Calu3 (cell line): ENCODE measurements around the gene CARMIL1. TPM values are rescaled to one million over a fixed set of nuclear protein-coding genes. Genes with fewer than 3 reads are reported as not detected.
A peak's percentile ranks its signal among the peaks of the same experiment; 100 is the strongest.

Source experiments
- Bru-seq: library from RNA; stranded (reverse); fragments of 400-500 nt; gene quantifications from one replicate; lab custom pipeline; 2021; lab: Mats Ljungman, UMichigan
- BruChase-seq, 2 experiments: library from RNA; stranded (reverse); fragments of 400-500 nt; gene quantifications; one replicate each; lab custom pipeline; 2021; lab: Mats Ljungman, UMichigan
- BruUV-seq: library from RNA; stranded (reverse); fragments of 400-500 nt; replicated peaks from 2 replicates; lab custom pipeline; 2021; lab: Mats Ljungman, UMichigan
- CTCF ChIA-PET: fragments of 300-600 bp; sonication (Branson Sonifier 250); formaldehyde crosslinking; loops from one replicate; lab custom pipeline; 2022; ENCODE audit warnings: antibody characterized with exemption; lab: Charles Lee
- DNase-seq: peaks from one replicate; pipeline ENCODE4 v3.0.0; 2022
- H3K27ac Mint-ChIP-seq: one replicate; pipeline ENCODE4 v1.8.0; 2022; ENCODE audit warnings: mixed read lengths; ENCODE audit not compliant: unreplicated experiment
- H3K27me3 Mint-ChIP-seq: one replicate; pipeline ENCODE4 v1.8.0; 2022; ENCODE audit warnings: mixed read lengths; ENCODE audit not compliant: unreplicated experiment
- H3K36me3 Mint-ChIP-seq: one replicate; pipeline ENCODE4 v1.8.0; 2022; ENCODE audit warnings: mild to moderate bottlenecking, moderate library complexity, mixed read lengths; ENCODE audit not compliant: insufficient read depth, unreplicated experiment
- H3K4me1 Mint-ChIP-seq: one replicate; pipeline ENCODE4 v1.8.0; 2022; ENCODE audit warnings: mild to moderate bottlenecking, low read depth, mixed read lengths; ENCODE audit not compliant: unreplicated experiment
- H3K4me3 Mint-ChIP-seq: one replicate; pipeline ENCODE4 v1.8.0; 2022; ENCODE audit warnings: mild to moderate bottlenecking, low read depth, moderate library complexity, mixed read lengths; ENCODE audit not compliant: unreplicated experiment
- H3K9me3 Mint-ChIP-seq: one replicate; pipeline ENCODE4 v1.8.0; 2022; ENCODE audit warnings: low read depth, mixed read lengths; ENCODE audit not compliant: unreplicated experiment
- CTCF ChIP-seq: fragments of 200-600 bp; IDR thresholded peaks from one replicate; pipeline ENCODE4 v1.8.0; 2022; ENCODE audit warnings: antibody characterized with exemption; ENCODE audit not compliant: unreplicated experiment
- intact Hi-C: fragments of 100-400 bp; cut with micrococcal nuclease; formaldehyde crosslinking; loops from one replicate; pipeline ENCODE4 v1.10.0; 2022; ENCODE audit not compliant: unreplicated experiment
- long read RNA-seq: library from polyadenylated mRNA; stranded (forward); transcript quantifications from one replicate; pipeline ENCODE4 v2.0.0, GENCODE V29; 2022
- total RNA-seq: library from RNA; stranded (reverse); gene quantifications from 2 replicates; pipeline ENCODE4 v1.2.3, GENCODE V29; 2022

CARMIL1 gene
- total RNA-seq (88.4 and 92.4 TPM in 2 replicates), Bru-seq, nascent RNA (percentile 96 among the genes with signal in this experiment), BruChase-seq, experiment 1, labeled RNA remaining after a 6-hour chase (percentile 88 among the genes with signal in this experiment), BruChase-seq, experiment 2, labeled RNA remaining after a 2-hour chase (percentile 87 among the genes with signal in this experiment)
- long read RNA-seq, full-length matches to known transcripts: 2 of 31 reads
- long read RNA-seq, partial matches to known transcripts: 8 of 31 reads
- long read RNA-seq, other reads (novel, unspliced or antisense): 21 of 31 reads

- Mint-ChIP-seq H3K4me3 (peak within 1 kb of the TSS; percentile 76), H3K27me3 (no peaks in the 10 kb centered on the region), H3K4me1 (peaks cover 61% of the 10 kb centered on the region), H3K27ac (peak within 1 kb of the TSS; percentile 90), H3K9me3 (no peaks in the 10 kb centered on the region), H3K36me3 (peaks cover 46% of the 10 kb centered on the region)
- DNase-seq: peak; percentile 99
- CTCF ChIA-PET: interaction anchor here (0.6 to 4.9 kb wide), 56 partner anchors 9 to 620 kb away, joined by 3 to 107 read pairs (median 6); no protein-coding TSS in a partner anchor
- TF ChIP-seq CTCF: peak; percentile 97
- intact Hi-C loops: loop anchor here (1.0 to 5.0 kb wide), 5 partner anchors 14 to 211 kb away; no protein-coding TSS in a partner anchor
- no TSS peak for BruUV-seq
These were observed at the start of gene CARMIL1 for GRCh38 chr6:25278914-25279747. Gene CARMIL1 (plus strand): TSS chr6:25279374. CDS start chr6:25279796, 422 bp downstream.

- CTCF ChIA-PET: no interaction called here
- Mint-ChIP-seq H3K4me3 (no peak overlapping the region), H3K4me1 (peaks cover 34% of the 10 kb centered on the region), H3K27ac (peak overlapping the region; percentile 17), H3K27me3 (no peaks in the 10 kb centered on the region), H3K36me3 (no peaks in the 10 kb centered on the region), H3K9me3 (no peaks in the 10 kb centered on the region)
- TF ChIP-seq CTCF: no peak
- intact Hi-C loops: no loop called here
- BruUV-seq: no TSS peak
- peak; percentile 52 for DNase-seq
These were observed 49.4 kb upstream of the CARMIL1 start for GRCh38 chr6:25229671-25230321.

- CTCF ChIA-PET: interaction anchor here (1.2 kb wide), 1 partner anchor 9 kb away, joined by 5 read pairs; no protein-coding TSS in a partner anchor
- no peak for TF ChIP-seq CTCF
- Mint-ChIP-seq H3K36me3 (no peaks in the 10 kb centered on the region), H3K4me3 (no peak overlapping the region), H3K9me3 (no peaks in the 10 kb centered on the region), H3K27ac (no peak overlapping the region), H3K4me1 (peaks cover 33% of the 10 kb centered on the region), H3K27me3 (no peaks in the 10 kb centered on the region)
- DNase-seq: no peak
- no TSS peak for BruUV-seq
- intact Hi-C loops: no loop called here
These were observed 46.7 kb upstream of the CARMIL1 start for GRCh38 chr6:25232479-25232878.

GRCh38 chr6:25233226-25233625 lies 45.9 kb upstream of the CARMIL1 start:
- H3K36me3 Mint-ChIP-seq: no peaks in the 10 kb centered on the region

More at GRCh38 chr6:25233226-25233625, 45.9 kb upstream of the CARMIL1 start:
- Mint-ChIP-seq H3K9me3 (no peaks in the 10 kb centered on the region), H3K27me3 (no peaks in the 10 kb centered on the region), H3K27ac (no peak overlapping the region), H3K4me3 (no peak overlapping the region), H3K4me1 (peaks cover 25% of the 10 kb centered on the region)
- intact Hi-C loops: no loop called here
- TF ChIP-seq CTCF: no peak
- BruUV-seq: no TSS peak
- CTCF ChIA-PET: interaction anchor here (0.8 to 1.2 kb wide), 2 partner anchors 9 to 24 kb away, joined by 5 read pairs; no protein-coding TSS in a partner anchor
- DNase-seq: no peak
